ENCODE data around the gene TPT1.

TPT1 gene

GRCh38 chr13:45327253-45327955 is 13.6 kb downstream of the TPT1 start:
- Histone ChIP-seq H3K27ac (ENCODE audit: low read depth, low read length) (no peak overlapping the region), H4K20me1 (ENCODE audit: control insufficient read depth, insufficient read depth, low read depth, low read length) (peaks cover 3% of the 10 kb centered on the region; the same call in 1 of the 2 replicates), H3K36me3 (ENCODE audit: control insufficient read depth, low read length) (no peaks in the 10 kb centered on the region), H3K9me3 (ENCODE audit: control insufficient read depth, insufficient read depth, low read length) (no peaks in the 10 kb centered on the region), H3F3A (ENCODE audit: control insufficient read depth, insufficient read depth) (peaks cover 28% of the 10 kb centered on the region), H3K27me3 (ENCODE audit: control insufficient read depth, low read length) (no peaks in the 10 kb centered on the region), H3K79me2 (ENCODE audit: control insufficient read depth, low read length) (no peaks in the 10 kb centered on the region), H3K4me3 (ENCODE audit: low read length) (no peak overlapping the region), H3K4me2 (ENCODE audit: low read length) (no peak overlapping the region), H3K9me2 (replicated peaks; ENCODE audit: control insufficient read depth, low read length) (no peaks in the 10 kb centered on the region), H3K4me1 (ENCODE audit: control insufficient read depth, low read length) (peaks cover 32% of the 10 kb centered on the region)
- TF ChIP-seq EZH2phosphoT487 (IDR thresholded peaks at IDR 0.05; ENCODE audit: borderline replicate concordance, low read length): no peak
- no peak for TF ChIP-seq CTCF (IDR thresholded peaks at IDR 0.05; ENCODE audit: low read depth, low read length, poor library complexity, severe bottlenecking)

- Histone ChIP-seq H3K4me2 (ENCODE audit: low read length) (no peak overlapping the region), H3F3A (ENCODE audit: control insufficient read depth, insufficient read depth) (peaks cover 12% of the 10 kb centered on the region), H3K9me2 (replicated peaks; ENCODE audit: control insufficient read depth, low read length) (no peaks in the 10 kb centered on the region), H3K36me3 (ENCODE audit: control insufficient read depth, low read length) (no peaks in the 10 kb centered on the region), H3K9me3 (ENCODE audit: control insufficient read depth, insufficient read depth, low read length) (no peaks in the 10 kb centered on the region), H3K79me2 (ENCODE audit: control insufficient read depth, low read length) (no peaks in the 10 kb centered on the region), H3K4me3 (ENCODE audit: low read length) (no peak overlapping the region), H3K27ac (ENCODE audit: low read depth, low read length) (no peak overlapping the region), H4K20me1 (ENCODE audit: control insufficient read depth, insufficient read depth, low read depth, low read length) (no peaks in the 10 kb centered on the region), H3K4me1 (ENCODE audit: control insufficient read depth, low read length) (peaks cover 23% of the 10 kb centered on the region), H3K27me3 (ENCODE audit: control insufficient read depth, low read length) (no peaks in the 10 kb centered on the region)
- no peak for TF ChIP-seq CTCF (IDR thresholded peaks at IDR 0.05; ENCODE audit: low read depth, low read length, poor library complexity, severe bottlenecking)
- no peak for TF ChIP-seq EZH2phosphoT487 (IDR thresholded peaks at IDR 0.05; ENCODE audit: borderline replicate concordance, low read length)
These were observed 15.2 kb downstream of the TPT1 start for GRCh38 chr13:45325806-45326205.

GRCh38 chr13:45320876-45321629 is 19.9 kb downstream of the TPT1 start:
- Histone ChIP-seq H3F3A (ENCODE audit: control insufficient read depth, insufficient read depth) (no peaks in the 10 kb centered on the region), H3K27me3 (ENCODE audit: control insufficient read depth, low read length) (no peaks in the 10 kb centered on the region), H3K9me3 (ENCODE audit: control insufficient read depth, insufficient read depth, low read length) (no peaks in the 10 kb centered on the region), H4K20me1 (ENCODE audit: control insufficient read depth, insufficient read depth, low read depth, low read length) (no peaks in the 10 kb centered on the region), H3K27ac (ENCODE audit: low read depth, low read length) (no peak overlapping the region), H3K4me3 (ENCODE audit: low read length) (no peak overlapping the region), H3K4me2 (ENCODE audit: low read length) (no peak overlapping the region), H3K79me2 (ENCODE audit: control insufficient read depth, low read length) (no peaks in the 10 kb centered on the region), H3K9me2 (replicated peaks; ENCODE audit: control insufficient read depth, low read length) (no peaks in the 10 kb centered on the region), H3K36me3 (ENCODE audit: control insufficient read depth, low read length) (no peaks in the 10 kb centered on the region), H3K4me1 (ENCODE audit: control insufficient read depth, low read length) (peaks cover 4% of the 10 kb centered on the region)
- TF ChIP-seq CTCF (IDR thresholded peaks at IDR 0.05; ENCODE audit: low read depth, low read length, poor library complexity, severe bottlenecking) (no peak), EZH2phosphoT487 (IDR thresholded peaks at IDR 0.05; ENCODE audit: borderline replicate concordance, low read length) (no peak)

All from DOHH2 (cell line).